ENCODE results near the gene ST8SIA1.
"Not testable (repeated sequence)": the region's sequence is repeated elsewhere in the genome, so short reads cannot be mapped to it uniquely, and the experiment has no call there.

ST8SIA1 gene

GRCh38 chr12:22169376-22169775 is 165.1 kb downstream of the ST8SIA1 start:
- no peak for DNase-seq (ENCODE audit: low read depth)

DNA sequence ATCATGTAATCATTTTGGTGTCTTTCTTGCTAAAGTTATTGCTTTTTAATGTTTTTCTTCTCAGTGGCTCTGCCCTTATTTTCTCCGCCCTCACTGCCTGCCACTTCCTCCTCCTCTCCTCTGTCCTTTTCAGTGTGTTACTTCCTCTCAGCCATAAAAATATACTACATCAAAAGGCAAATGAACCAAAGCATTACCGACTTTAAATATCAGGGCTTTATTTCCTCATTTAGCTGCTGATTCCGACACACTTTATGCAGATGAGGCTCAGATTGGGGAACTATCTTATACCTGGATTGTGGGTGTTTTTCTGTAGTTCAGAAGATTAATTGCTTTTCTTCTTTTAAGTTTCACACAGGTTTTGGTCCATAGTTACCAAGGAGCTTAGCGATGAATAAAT is 170.4 kb downstream of the ST8SIA1 start:
- DNase-seq (ENCODE audit: low read depth), result no peak

DNA sequence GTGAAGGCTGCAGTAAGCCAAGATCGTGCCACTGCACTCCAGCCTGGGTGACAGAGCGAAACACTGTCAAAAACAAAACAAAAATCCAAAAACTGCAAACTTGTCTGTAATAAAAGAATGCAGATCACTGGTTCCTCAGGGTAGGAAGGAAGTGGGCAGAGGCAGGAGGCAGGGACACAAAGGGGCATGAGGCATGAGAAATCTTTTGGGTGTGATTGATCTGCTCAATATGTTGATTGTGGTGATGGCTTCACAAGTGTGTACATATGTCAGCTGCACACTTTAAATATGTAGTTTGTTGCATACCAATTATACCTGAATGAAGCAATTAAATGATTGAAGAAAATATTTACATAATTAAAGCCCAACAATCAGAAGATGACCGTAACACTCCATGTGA is 170.9 kb downstream of the ST8SIA1 start:
- DNase-seq (ENCODE audit: low read depth), result no peak

- DNase-seq (ENCODE audit: low read depth), result no peak
These were observed 174.0 kb downstream of the ST8SIA1 start for GRCh38 chr12:22160396-22161003.

GRCh38 chr12:22149286-22149685 is 185.2 kb downstream of the ST8SIA1 start:
- not testable (repeated sequence) for DNase-seq (ENCODE audit: low read depth)

GRCh38 chr12:22146686-22147085 is 187.8 kb downstream of the ST8SIA1 start:
- not testable (repeated sequence) for DNase-seq (ENCODE audit: low read depth)
